D341Med (cell line): ENCODE results near the gene HLA-DMB.

Experiments
- DNase-seq: peaks from one replicate; pipeline ENCODE4 v3.0.0; 2012; ENCODE audit warnings: low spot score

The HLA-DMB gene

GRCh38 chr6:32971581-32972352 is 30.9 kb upstream of the HLA-DMB start:
- DNase-seq = peak; percentile 93

- DNase-seq = no peak
Measured at GRCh38 chr6:32971242-32971580, 30.4 kb upstream of the HLA-DMB start.

GRCh38 chr6:32970413-32971241 is 29.8 kb upstream of the HLA-DMB start:
- peak; percentile 66 for DNase-seq

GRCh38 chr6:32969685-32970412 is 29.0 kb upstream of the HLA-DMB start:
- DNase-seq = no peak

GRCh38 chr6:32968867-32969684 is 28.2 kb upstream of the HLA-DMB start:
- DNase-seq = peak; percentile 87

- DNase-seq = peak; percentile 91
Measured at GRCh38 chr6:32968093-32968866, 27.5 kb upstream of the HLA-DMB start, which contains the start of gene BRD2. Gene BRD2 (plus strand): TSS chr6:32968594. CDS start chr6:32972899, 4,305 bp downstream.

- DNase-seq = no peak
Measured at GRCh38 chr6:32967151-32968091, 26.6 kb upstream of the HLA-DMB start.

- no peak for DNase-seq
Measured at GRCh38 chr6:32964776-32965175, 23.9 kb upstream of the HLA-DMB start.

- DNase-seq = no peak
Measured at GRCh38 chr6:32963866-32964265, 23.0 kb upstream of the HLA-DMB start.

- DNase-seq = no peak
Measured at GRCh38 chr6:32962213-32962826, 21.5 kb upstream of the HLA-DMB start.

- no peak for DNase-seq
Measured at GRCh38 chr6:32960563-32960962, 19.7 kb upstream of the HLA-DMB start.

- no peak for DNase-seq
Measured at GRCh38 chr6:32956176-32956575, 15.3 kb upstream of the HLA-DMB start.

GRCh38 chr6:32954986-32955802 is 14.4 kb upstream of the HLA-DMB start:
- no peak for DNase-seq

GRCh38 chr6:32954267-32954666 is 13.4 kb upstream of the HLA-DMB start:
- no peak for DNase-seq

GRCh38 chr6:32953775-32954174 is 12.9 kb upstream of the HLA-DMB start:
- no peak for DNase-seq

GRCh38 chr6:32952817-32953739 is 12.2 kb upstream of the HLA-DMB start, which contains the start of gene HLA-DMA:
Gene HLA-DMA (minus strand): TSS chr6:32953097. CDS start chr6:32953036, 61 bp downstream.
- peak; percentile 76 for DNase-seq

GRCh38 chr6:32950449-32950848 is 9.6 kb upstream of the HLA-DMB start:
- DNase-seq = no peak
